NOMO-1 treated with dmso at 0.1 percent for 144 hours (cell line): ENCODE results near the gene ARID3C.

Experiments
- DNase-seq: peaks from one replicate; lab custom pipeline; 2025; ENCODE audit not compliant: unreplicated experiment; lab: John Stamatoyannopoulos, UW

ARID3C gene

GRCh38 chr9:34629491-34629808 lies 584 bp upstream of the ARID3C start:
- no peak for DNase-seq

- DNase-seq, result no peak
These were observed 880 bp downstream of the ARID3C start for GRCh38 chr9:34627716-34628655.

- DNase-seq, result no peak
These were observed 3.7 kb downstream of the ARID3C start for GRCh38 chr9:34625186-34625486.

- DNase-seq, result no peak
These were observed 4.2 kb downstream of the ARID3C start for GRCh38 chr9:34624475-34625185.

GRCh38 chr9:34623374-34624235 lies 5.3 kb downstream of the ARID3C start:
- DNase-seq, result no peak

- DNase-seq, result peak; percentile 96
These were observed 8.5 kb downstream of the ARID3C start, which contains the start of gene DCTN3 for GRCh38 chr9:34620061-34620994. DCTN3 (minus strand) TSS chr9:34620495; CDS start chr9:34620464, 31 bp downstream.

- DNase-seq, result no peak
These were observed 13.7 kb downstream of the ARID3C start for GRCh38 chr9:34615132-34615531.

- peak; percentile 73 for DNase-seq
These were observed 16.0 kb downstream of the ARID3C start for GRCh38 chr9:34612788-34613390.

- DNase-seq, result peak; percentile 82
These were observed 16.8 kb downstream of the ARID3C start, which contains the start of gene RPP25L for GRCh38 chr9:34611811-34612787. RPP25L (minus strand) TSS chr9:34612097; CDS start chr9:34611296, 801 bp downstream.

GRCh38 chr9:34611251-34611810 lies 17.5 kb downstream of the ARID3C start:
- DNase-seq, result no peak

GRCh38 chr9:34610434-34611206 lies 18.2 kb downstream of the ARID3C start:
- no peak for DNase-seq

GRCh38 chr9:34607331-34607730 lies 21.5 kb downstream of the ARID3C start:
- DNase-seq, result no peak

- no peak for DNase-seq
These were observed 22.0 kb downstream of the ARID3C start for GRCh38 chr9:34606905-34607304.

GRCh38 chr9:34606190-34606589 lies 22.7 kb downstream of the ARID3C start:
- DNase-seq, result no peak

GRCh38 chr9:34603610-34604231 lies 25.1 kb downstream of the ARID3C start:
- DNase-seq, result peak; percentile 34

- DNase-seq, result no peak
These were observed 26.8 kb downstream of the ARID3C start for GRCh38 chr9:34601937-34602573.

GRCh38 chr9:34600908-34601307 lies 28.0 kb downstream of the ARID3C start:
- DNase-seq, result no peak
